HG02943 (cell line): ENCODE measurements around the gene HP.
"Not testable (repeated sequence)": the region's sequence is repeated elsewhere in the genome, so short reads cannot be mapped to it uniquely, and the experiment has no call there.

Experiments used
- ATAC-seq: cut with Tn5 transposase; IDR thresholded peaks from one replicate; pipeline ENCODE4 v1.9.1; 2021; ENCODE audit warnings: mild to moderate bottlenecking, low read depth, moderate library complexity; ENCODE audit not compliant: unreplicated experiment

The HP gene

DNA sequence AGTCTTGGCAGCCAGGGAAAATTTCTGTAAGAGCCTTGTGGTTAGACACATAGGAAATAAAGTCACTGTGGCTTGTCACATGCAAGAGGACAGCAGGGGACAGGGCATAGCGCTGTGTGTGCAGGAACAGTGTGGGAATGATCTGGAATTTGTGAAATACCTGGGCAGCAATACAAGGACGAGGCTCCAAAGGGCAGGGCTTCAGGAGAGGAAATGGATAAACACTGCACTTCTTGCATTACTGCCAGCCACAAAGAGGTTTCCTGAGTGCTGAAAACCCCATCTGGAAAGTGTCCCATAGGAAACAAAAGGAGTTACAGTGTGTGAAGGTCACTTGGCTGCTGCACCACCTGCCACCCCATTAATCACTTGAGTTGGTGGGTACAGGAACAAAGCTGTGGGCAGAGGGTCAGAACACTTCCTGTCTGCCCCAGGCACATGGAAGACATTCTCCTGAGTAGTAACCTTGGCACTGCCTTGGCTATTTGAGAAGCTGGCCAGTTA is 12.1 kb upstream of the HP start:
- ATAC-seq = no peak

DNA sequence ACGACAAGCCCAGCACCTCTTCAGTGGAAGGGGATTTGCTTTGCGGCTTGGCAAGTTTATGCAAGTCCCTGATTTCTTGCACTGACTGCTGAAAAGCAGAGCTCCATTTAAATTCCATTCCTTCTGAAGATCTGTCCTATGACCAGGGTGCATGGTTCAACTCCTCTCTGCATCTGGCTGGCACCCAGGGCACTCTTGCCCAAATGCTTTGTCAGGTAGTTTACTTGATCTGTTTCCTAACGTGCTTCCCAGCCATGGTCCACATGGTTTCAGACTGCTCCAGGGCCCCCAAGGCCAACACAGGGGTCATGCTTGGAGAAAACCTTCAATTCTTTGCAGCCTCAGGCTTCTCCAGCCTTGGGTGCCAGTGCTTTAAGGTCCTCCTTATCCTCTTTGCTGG is 11.2 kb upstream of the HP start:
- no peak for ATAC-seq

DNA sequence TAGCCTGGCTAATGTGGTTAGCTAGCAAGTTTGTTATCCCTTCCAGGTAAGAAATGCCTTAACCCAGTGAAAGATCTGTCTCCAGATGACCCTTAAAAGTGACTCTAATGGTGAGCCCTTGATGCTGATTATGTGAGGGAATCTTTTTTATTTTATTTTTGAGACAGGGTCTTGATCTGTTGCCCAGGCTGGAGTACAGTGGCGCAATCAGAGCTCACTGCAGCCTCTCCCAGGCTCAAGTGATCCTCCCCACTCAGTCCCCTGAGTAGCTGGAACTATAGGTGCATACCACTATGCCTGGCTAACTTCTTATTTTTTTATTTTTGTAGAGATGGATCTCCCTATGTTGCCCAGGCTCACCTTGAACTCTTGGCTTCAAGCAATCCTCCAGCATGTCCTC is 10.8 kb upstream of the HP start:
- ATAC-seq = no peak

DNA sequence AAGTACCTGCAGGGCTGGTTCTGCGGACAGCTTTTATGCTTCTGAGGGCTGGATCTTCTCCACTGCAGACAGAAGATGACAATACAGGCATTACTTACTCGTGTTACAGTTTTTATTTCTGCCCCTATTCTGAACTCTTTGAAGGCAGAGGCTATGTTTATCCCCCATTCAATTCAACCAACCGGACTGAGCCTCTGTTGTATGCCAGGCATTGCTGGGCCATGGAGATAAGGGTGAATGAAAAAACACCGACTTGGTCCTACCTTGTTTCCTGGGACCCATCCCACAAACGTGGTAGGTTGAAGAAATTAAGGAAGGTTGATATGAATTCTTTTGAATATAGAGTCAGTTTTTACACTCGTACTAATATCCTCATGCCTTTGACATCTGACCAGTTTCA is 10.0 kb upstream of the HP start:
- no peak for ATAC-seq

DNA sequence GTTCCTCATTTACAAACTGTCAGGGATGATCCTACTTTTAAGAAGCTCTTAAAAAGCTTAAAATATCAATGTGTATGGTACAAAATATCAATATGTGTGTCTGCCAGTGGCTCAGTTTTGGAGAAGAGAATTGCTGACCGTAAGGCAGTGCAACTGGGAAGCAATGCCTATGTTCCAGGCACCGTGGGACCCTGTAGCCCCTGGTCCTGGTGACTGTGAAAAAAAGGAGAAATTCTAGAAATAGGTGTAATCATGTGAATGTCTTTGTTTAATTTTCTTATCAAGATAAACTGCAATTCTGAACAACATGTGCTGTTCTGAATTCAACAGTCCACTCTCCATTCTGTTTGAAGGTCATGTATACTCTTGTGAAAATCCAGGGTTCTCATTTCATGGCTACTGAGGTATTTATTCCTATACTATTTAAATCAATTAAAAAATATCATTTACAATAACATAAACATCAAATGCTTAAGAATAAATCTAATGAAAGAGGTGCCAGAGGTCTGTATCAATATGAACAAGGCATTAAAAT is 9.4 kb upstream of the HP start:
- no peak for ATAC-seq

DNA sequence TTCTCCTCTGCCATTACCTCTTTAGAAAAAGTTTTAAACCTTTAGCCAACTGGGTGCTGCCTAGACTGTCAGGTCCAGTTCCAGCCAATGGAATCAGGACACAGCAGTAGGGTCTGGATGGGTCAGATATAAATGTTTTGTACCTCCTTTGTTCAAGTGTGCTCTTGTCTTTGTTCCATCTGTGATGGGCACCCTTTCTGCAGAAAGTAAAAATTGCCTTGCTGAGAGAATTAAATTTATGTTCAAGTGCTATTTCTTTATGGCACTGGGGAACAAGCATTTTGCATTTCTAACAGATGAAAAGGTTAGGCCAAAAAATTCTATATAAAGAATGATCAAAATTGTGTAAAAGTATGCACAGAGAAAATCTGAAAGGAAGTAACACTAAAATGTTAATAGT is 5.2 kb upstream of the HP start:
- no peak for ATAC-seq

DNA sequence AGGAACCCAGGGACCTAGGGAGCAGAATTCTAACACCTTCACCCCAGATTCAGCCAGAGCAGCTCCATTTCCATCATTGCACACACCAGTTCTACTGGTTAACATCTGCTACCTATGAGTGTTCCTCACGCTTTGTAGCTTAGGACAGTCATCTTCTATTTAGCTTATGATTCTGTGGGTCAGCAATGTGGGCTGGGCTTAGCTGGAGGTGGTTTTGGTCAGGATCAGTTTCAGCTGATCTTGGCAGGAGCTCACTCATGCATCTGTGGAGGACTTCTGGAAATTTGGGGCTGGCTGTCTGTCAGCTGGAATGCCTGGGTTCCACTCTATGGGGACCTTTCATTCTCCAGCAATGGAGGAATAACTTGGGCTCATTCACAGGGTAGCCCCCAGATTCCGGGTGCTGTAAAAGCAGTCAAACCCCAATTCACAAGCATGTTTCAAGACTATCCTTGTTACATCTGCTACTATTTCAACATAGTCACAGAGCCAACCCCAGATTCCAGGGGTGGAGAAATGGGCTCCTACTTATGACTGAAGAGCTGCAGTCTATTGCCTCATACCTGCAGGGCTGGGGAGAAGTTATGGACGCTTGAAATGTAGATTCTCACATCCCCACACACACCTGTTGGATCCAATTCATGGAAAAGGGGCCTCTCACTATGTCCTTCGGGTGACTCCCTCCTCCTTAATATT is 3.4 kb upstream of the HP start:
- no peak for ATAC-seq

DNA sequence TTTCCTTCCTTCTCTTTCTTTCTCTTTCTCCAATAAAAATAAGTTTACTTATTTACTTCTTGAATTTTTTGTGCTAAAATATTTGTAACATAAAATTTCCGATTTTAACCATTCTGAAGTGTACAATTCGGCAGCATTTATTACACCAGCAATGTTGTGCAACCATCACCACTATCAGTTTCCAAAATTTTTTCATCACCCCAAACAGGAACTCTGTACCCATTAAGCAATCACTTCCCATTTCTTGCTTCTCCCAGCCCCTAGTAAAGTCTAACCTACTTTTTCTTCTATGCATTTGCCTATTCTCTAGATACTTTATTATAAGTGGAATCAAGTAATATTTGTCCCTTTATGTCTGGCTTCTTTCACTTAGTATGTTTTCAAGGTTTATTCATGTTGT is 2.5 kb upstream of the HP start:
- no peak for ATAC-seq

DNA sequence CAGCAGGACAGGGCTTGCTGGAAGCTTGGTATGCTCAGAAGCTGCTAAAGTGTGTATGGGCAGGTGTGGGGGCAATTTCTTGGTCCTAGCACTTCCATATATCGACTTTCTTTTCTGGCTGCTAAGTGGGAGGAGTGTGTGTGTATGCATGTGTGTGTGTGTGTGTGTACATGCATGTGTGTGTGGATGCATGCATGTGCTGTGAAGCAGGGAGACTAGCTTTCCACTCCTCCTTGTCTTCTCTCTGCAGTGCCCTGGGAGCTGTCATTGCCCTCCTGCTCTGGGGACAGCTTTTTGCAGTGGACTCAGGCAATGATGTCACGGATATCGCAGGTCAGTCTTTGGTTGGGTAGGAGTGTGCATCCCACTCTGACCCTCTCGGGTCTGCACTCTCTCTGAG is 1.6 kb downstream of the HP start:
- no peak for ATAC-seq

DNA sequence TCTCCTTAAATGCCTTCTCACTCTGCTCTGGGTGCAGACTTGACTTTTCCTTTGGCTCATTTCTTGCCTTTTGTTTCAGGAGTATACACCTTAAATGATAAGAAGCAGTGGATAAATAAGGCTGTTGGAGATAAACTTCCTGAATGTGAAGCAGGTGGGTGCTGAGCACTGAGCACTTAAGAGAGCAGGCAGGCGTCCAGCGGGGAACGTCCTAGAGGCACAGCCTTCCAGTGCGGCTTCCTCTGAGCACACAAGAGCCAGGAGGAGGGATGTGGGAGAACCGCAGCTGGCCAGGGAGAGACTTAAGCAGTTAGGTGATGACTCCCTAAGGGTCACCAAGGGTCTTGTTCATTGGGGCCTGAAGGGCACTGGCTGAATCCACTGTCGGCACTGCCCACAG is 3.0 kb downstream of the HP start:
- ATAC-seq = not testable (repeated sequence)

DNA sequence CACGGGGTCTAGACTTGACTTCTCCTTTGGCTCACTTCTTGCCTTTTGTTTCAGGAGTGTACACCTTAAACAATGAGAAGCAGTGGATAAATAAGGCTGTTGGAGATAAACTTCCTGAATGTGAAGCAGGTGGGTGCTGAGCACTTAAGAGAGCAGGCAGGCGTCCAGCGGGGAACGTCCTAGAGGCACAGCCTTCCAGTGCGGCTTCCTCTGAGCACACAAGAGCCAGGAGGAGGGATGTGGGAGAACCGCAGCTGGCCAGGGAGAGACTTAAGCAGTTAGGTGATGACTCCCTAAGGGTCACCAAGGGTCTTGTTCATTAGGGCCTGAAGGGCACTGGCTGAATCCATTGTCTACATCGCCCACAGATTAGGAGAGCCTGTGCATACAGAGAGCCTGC is 4.8 kb downstream of the HP start:
- ATAC-seq = not testable (repeated sequence)

DNA sequence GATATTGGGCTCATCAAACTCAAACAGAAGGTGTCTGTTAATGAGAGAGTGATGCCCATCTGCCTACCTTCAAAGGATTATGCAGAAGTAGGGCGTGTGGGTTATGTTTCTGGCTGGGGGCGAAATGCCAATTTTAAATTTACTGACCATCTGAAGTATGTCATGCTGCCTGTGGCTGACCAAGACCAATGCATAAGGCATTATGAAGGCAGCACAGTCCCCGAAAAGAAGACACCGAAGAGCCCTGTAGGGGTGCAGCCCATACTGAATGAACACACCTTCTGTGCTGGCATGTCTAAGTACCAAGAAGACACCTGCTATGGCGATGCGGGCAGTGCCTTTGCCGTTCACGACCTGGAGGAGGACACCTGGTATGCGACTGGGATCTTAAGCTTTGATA is 6.1 kb downstream of the HP start:
- no peak for ATAC-seq

DNA sequence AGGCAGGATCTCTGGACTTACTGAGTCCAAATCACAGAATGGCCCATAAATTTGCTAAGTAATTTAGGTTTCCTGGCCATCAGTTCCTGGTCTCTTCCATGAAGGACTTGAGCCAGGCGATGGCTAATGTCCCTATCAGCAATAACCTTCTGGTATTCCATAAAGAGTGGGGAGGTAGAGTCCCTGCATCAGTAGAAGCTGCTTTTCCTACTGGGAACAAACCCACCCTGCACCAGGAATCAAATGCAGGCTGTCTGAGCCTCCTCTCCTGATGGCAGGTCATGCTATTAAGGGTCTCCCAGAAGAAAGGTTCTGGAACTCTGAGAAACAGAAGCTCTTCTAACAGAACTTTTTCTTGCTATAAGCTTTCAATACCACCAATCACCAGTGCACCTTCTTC is 7.3 kb downstream of the HP start:
- ATAC-seq = no peak

DNA sequence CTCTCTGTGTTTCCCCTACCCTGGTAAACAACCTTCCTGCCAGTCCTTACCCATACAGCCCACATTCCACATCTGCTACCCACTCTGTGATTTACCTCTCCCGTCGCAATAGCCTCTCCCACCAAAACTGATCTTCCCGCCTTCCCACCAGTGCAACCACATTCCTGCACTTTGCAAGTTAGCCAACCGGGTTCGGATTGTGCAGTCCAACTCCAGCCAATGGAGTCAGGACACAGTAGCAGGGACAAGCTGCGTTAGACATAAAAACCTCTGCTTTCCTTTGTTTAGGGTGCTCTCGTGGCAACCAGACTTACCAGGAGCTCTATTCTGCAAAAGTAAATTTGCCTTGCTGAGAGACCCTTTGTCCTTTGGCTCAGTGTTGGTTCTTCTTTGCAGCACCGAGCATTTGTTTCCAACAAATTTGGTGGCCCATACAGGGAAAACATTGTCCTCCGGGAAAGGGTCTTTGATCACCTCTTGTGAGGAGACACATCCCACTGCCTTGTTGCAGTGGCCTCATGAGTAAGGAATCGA is 10.1 kb downstream of the HP start:
- no peak for ATAC-seq

DNA sequence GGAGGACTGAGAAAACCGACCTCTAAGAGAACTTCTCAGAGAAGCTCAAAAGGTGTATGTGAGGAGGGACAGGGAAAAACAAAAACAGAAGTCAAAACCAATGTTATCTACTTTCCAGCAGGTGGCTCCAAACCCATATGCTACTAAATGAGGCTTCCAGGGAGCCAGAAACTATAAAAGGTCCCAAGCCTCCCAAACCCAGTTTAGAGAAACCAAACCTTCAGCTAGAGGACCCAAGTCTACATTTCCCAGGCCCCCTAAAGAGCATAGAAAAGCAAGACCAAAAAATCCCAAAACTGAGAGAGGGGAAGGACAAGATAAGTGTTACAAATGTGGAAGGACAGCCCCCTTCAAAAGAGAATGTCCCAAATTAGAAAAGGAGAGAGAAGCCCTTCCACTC is 12.4 kb downstream of the HP start:
- no peak for ATAC-seq

DNA sequence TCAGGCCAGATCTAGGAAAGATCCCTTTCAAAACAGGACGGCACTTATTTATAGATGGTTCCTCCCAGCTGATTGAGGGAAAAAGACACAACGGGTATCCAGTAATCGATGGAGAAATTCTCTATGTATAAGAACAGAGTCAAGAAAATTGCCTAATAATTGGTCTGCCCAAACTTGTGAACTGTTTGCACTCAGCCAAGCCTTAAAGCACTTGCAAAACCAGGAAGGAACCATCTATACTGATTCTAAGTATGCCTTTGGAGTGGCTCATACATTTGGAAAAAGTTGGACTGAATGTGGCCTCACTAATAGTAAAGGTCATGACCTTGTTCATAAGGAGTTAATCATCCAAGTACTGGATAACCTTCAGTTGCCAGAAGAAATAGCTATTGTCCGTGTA is 14.6 kb downstream of the HP start:
- no peak for ATAC-seq

DNA sequence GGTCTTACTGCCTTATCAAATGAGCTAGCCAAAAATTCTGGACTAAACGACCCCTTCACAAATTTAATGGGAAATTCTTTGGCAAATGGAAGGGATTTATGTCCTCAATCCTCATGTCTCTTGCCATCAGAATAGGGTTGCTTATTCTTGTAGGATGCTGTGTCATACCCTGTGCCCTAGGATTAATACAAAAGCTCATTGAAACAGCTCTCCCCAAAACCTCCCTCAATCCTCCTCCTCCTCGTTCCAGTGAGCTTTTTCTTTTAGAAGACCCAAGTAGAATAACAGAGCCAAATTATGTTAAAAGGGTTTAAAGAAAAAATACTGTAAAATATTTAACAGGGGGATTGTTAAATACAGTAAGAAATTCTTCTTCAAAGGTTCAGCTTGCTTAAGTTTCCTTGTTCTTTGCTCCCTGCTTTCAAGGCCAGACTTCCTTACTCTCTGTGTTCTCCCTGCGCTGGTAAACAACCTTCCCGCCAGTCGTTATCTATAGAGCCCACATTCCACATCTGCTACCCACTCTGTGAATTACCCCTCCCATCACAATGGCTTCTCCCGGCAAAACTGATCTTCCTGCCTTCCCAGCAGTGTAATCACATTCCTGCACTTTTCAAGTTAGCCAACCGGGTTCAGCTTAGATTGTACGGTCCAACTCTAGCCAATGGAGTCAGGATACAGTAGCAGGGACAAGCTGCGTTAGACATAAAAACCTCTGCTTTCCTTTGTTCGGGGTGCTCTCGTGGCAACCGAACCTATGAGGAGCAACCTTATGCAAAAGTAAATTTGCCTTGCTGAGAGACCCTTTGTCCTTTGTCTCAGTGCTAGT is 18.4 kb downstream of the HP start:
- no peak for ATAC-seq

DNA sequence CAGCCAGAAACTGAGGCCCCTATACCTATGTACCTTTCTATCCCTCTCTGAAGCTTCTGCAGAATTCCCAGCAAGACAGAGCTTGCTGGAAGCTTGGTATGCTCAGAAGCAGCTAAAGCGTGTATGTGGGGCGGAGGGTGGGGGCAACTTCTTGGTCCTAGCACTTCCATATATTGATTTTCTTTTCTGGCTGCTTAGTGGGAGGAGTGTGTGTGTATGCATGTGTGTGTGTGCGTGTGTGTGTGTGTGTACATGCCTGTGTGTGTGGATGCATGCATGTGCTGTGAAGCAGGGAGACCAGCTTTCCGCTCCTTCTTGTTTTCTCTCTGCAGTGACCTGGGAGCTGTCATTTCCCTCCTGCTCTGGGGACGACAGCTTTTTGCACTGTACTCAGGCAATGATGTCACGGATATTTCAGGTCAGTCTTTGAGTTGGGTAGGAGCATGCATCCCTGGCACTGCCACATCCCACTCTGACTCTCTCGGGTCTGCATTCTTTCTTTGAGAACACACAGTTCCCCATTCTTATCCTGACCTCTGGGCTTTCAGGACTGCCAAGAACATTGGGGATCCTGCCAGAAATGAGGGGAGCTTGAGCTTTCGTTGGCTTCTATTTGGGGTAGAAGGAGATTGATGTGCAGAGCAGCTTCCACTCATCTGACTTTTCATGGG is 19.4 kb downstream of the HP start:
- no peak for ATAC-seq

DNA sequence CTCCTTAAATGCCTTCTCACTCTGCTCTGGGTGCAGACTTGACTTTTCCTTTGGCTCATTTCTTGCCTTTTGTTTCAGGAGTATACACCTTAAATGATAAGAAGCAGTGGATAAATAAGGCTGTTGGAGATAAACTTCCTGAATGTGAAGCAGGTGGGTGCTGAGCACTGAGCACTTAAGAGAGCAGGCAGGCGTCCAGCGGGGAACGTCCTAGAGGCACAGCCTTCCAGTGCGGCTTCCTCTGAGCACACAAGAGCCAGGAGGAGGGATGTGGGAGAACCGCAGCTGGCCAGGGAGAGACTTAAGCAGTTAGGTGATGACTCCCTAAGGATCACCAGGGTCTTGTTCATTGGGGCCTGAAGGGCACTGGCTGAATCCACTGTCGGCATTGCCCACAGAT is 20.8 kb downstream of the HP start:
- not testable (repeated sequence) for ATAC-seq

DNA sequence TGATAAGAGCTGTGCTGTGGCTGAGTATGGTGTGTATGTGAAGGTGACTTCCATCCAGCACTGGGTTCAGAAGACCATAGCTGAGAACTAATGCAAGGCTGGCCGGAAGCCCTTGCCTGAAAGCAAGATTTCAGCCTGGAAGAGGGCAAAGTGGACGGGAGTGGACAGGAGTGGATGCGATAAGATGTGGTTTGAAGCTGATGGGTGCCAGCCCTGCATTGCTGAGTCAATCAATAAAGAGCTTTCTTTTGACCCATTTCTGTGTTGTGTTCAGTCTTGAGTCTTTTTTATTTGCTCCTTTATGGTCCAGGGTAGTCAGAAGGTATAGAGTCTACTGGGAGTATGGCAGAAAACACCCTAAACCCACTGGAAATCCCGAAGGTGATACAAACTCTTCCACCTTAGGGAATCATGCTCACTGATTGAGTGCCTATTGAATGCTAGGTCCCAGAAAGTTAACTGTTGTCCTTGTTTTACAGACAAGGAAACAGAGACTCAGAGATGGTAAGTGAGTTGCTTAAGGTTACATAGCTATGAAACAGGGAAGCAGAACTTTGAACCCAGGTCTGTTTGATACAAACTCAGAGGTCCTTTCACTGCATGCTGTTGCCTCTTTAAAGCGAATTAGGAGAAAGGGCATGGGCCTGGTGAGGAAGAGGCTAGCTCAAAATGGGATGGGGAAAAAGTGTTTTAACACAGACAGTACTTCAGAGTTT is 22.8 kb downstream of the HP start:
- not testable (repeated sequence) for ATAC-seq
